ENCODE measurements around the gene LZTS3. TPM values are rescaled to one million over a fixed set of nuclear protein-coding genes. Genes with fewer than 3 reads are reported as not detected.

The LZTS3 gene
- total RNA-seq, 1 experiment from 2014 or later, result 32.6 TPM

DNA sequence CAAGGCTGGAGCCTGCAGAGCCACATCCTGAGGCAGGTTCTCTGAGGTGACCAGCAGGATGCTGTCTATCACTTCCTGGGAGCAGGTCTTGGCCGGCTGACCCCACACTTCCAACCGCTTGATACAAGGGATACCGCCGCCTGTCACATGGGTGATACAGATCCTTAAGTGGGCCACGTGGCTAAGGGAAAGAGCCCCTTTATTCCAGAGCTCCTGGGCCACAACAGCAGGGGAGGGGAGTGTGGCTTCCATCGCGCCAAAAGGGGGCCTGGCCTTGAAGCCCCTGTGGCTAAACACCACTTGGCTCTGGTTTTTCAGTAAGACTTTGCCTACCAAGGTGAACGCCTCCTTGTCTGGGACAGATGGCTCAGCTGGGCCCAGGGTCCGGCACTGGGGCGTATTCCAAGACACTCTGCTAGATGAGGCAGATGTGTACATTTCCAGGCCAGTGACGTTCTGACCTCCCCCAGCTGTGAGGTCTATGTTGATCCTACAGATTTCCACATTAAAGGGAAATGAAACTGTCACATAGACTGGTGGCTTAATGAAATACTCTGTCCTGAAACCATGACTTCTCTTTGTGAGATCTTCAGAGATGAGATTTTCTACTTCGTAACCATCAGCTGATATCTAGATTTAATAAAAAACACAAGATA is 51.3 kb downstream of the LZTS3 start:
- ChIA-PET CTCF (no interaction called here), POLR2A (no interaction called here)
- DNase-seq (ENCODE audit: low spot score) (no peak), ATAC-seq (no peak)
- TF ChIP-seq, protein P1, sequence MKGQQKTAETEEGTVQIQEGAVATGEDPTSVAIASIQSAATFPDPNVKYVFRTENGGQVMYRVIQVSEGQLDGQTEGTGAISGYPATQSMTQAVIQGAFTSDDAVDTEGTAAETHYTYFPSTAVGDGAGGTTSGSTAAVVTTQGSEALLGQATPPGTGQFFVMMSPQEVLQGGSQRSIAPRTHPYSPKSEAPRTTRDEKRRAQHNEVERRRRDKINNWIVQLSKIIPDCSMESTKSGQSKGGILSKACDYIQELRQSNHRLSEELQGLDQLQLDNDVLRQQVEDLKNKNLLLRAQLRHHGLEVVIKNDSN (CRISPR knock-in tag; IDR thresholded peaks at IDR 0.05), result no peak
- no peak for TF ChIP-seq NFYB (CRISPR knock-in tag; conservative IDR thresholded peaks at IDR 0.05; ENCODE audit: low read depth)
- TF ChIP-seq ZNF263 (CRISPR knock-in tag; IDR thresholded peaks at IDR 0.05; ENCODE audit: low read depth), result no peak
- TF ChIP-seq ZNF219 (CRISPR knock-in tag; IDR thresholded peaks at IDR 0.05; ENCODE audit: borderline replicate concordance), result no peak
- no peak for TF ChIP-seq ZNF396 (CRISPR knock-in tag; IDR thresholded peaks at IDR 0.05; ENCODE audit: borderline replicate concordance)
- no peak for TF ChIP-seq ELF4 (CRISPR knock-in tag; IDR thresholded peaks at IDR 0.05; ENCODE audit: low read depth)
- Mint-ChIP-seq H3K4me3 (no peak overlapping the region), H3K4me1 (no peaks in the 10 kb centered on the region), H3K27ac (no peak overlapping the region), H3K9me3 (peaks cover 23% of the 10 kb centered on the region), H3K36me3 (peaks cover 50% of the 10 kb centered on the region), H3K27me3 (ENCODE audit: low read depth) (peaks cover 3% of the 10 kb centered on the region; the same call in 1 of the 2 replicates)

DNA sequence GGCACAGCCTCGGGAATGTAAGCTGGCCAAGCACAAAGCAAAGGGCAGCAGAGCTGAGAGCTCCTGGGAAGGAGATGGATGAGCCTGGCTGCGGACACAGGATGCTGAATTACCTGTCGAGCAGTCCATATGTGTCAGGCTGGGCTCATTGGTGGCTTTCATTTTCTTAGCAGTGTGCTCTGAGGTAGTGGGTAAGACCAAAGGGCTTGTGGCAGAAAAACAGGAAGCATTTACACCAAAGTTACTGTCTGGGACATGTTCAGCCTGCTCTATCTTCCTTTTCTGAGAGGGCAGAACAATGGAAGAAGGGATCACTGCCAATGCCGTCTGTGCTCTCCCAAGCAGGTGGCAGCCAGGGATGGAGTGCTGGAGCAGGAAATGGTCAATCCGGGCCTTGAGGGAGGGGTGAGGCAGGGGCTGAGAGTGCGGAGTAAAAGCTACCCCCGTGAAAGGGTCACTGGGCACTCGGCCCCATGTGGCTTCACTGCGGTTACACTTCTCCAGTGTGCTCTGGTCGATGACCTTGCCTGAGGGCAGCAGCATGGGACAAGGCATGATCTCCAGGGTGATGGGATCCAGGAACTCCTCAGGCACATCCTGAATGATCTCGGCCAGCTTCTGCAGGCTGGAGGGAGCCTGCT is 52.0 kb downstream of the LZTS3 start:
- DNase-seq (ENCODE audit: low spot score) (no peak), ATAC-seq (no peak)
- peaks cover 3% of the 10 kb centered on the region; the same call in 1 of the 2 replicates for H3K27me3 Mint-ChIP-seq (ENCODE audit: low read depth)
- TF ChIP-seq ZNF396 (CRISPR knock-in tag; IDR thresholded peaks at IDR 0.05; ENCODE audit: borderline replicate concordance), result no peak
- TF ChIP-seq JUN (CRISPR knock-in tag; IDR thresholded peaks at IDR 0.05), result no peak
- TF ChIP-seq MYBL2 (CRISPR knock-in tag; IDR thresholded peaks at IDR 0.05), result no peak
- TF ChIP-seq, protein P2, sequence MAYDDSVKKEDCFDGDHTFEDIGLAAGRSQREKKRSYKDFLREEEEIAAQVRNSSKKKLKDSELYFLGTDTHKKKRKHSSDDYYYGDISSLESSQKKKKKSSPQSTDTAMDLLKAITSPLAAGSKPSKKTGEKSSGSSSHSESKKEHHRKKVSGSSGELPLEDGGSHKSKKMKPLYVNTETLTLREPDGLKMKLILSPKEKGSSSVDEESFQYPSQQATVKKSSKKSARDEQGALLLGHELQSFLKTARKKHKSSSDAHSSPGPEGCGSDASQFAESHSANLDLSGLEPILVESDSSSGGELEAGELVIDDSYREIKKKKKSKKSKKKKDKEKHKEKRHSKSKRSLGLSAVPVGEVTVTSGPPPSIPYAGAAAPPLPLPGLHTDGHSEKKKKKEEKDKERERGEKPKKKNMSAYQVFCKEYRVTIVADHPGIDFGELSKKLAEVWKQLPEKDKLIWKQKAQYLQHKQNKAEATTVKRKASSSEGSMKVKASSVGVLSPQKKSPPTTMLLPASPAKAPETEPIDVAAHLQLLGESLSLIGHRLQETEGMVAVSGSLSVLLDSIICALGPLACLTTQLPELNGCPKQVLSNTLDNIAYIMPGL (CRISPR knock-in tag; IDR thresholded peaks at IDR 0.05), result no peak
- TF ChIP-seq, protein P3, sequence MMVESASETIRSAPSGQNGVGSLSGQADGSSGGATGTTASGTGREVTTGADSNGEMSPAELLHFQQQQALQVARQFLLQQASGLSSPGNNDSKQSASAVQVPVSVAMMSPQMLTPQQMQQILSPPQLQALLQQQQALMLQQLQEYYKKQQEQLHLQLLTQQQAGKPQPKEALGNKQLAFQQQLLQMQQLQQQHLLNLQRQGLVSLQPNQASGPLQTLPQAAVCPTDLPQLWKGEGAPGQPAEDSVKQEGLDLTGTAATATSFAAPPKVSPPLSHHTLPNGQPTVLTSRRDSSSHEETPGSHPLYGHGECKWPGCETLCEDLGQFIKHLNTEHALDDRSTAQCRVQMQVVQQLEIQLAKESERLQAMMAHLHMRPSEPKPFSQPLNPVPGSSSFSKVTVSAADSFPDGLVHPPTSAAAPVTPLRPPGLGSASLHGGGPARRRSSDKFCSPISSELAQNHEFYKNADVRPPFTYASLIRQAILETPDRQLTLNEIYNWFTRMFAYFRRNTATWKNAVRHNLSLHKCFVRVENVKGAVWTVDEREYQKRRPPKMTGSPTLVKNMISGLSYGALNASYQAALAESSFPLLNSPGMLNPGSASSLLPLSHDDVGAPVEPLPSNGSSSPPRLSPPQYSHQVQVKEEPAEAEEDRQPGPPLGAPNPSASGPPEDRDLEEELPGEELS (CRISPR knock-in tag; IDR thresholded peaks at IDR 0.05), result no peak
- TF ChIP-seq, protein P4, sequence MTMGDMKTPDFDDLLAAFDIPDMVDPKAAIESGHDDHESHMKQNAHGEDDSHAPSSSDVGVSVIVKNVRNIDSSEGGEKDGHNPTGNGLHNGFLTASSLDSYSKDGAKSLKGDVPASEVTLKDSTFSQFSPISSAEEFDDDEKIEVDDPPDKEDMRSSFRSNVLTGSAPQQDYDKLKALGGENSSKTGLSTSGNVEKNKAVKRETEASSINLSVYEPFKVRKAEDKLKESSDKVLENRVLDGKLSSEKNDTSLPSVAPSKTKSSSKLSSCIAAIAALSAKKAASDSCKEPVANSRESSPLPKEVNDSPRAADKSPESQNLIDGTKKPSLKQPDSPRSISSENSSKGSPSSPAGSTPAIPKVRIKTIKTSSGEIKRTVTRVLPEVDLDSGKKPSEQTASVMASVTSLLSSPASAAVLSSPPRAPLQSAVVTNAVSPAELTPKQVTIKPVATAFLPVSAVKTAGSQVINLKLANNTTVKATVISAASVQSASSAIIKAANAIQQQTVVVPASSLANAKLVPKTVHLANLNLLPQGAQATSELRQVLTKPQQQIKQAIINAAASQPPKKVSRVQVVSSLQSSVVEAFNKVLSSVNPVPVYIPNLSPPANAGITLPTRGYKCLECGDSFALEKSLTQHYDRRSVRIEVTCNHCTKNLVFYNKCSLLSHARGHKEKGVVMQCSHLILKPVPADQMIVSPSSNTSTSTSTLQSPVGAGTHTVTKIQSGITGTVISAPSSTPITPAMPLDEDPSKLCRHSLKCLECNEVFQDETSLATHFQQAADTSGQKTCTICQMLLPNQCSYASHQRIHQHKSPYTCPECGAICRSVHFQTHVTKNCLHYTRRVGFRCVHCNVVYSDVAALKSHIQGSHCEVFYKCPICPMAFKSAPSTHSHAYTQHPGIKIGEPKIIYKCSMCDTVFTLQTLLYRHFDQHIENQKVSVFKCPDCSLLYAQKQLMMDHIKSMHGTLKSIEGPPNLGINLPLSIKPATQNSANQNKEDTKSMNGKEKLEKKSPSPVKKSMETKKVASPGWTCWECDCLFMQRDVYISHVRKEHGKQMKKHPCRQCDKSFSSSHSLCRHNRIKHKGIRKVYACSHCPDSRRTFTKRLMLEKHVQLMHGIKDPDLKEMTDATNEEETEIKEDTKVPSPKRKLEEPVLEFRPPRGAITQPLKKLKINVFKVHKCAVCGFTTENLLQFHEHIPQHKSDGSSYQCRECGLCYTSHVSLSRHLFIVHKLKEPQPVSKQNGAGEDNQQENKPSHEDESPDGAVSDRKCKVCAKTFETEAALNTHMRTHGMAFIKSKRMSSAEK (CRISPR knock-in tag; IDR thresholded peaks at IDR 0.05; ENCODE audit: borderline replicate concordance), result no peak
- no peak for TF ChIP-seq GABPB1 (CRISPR knock-in tag; IDR thresholded peaks at IDR 0.05)
- TF ChIP-seq, protein P5, sequence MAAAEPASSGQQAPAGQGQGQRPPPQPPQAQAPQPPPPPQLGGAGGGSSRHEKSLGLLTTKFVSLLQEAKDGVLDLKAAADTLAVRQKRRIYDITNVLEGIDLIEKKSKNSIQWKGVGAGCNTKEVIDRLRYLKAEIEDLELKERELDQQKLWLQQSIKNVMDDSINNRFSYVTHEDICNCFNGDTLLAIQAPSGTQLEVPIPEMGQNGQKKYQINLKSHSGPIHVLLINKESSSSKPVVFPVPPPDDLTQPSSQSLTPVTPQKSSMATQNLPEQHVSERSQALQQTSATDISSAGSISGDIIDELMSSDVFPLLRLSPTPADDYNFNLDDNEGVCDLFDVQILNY (CRISPR knock-in tag; IDR thresholded peaks at IDR 0.05), result no peak
- TF ChIP-seq SMAD4 (CRISPR knock-in tag; IDR thresholded peaks at IDR 0.05), result no peak
- no peak for TF ChIP-seq FOXP1 (CRISPR knock-in tag; IDR thresholded peaks at IDR 0.05; ENCODE audit: borderline replicate concordance)
- no peak for TF ChIP-seq NR1H2 (CRISPR knock-in tag; IDR thresholded peaks at IDR 0.05)
- no peak for TF ChIP-seq FOXJ3 (CRISPR knock-in tag; IDR thresholded peaks at IDR 0.05; ENCODE audit: borderline replicate concordance)
- TF ChIP-seq, protein P6, sequence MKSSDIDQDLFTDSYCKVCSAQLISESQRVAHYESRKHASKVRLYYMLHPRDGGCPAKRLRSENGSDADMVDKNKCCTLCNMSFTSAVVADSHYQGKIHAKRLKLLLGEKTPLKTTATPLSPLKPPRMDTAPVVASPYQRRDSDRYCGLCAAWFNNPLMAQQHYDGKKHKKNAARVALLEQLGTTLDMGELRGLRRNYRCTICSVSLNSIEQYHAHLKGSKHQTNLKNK (CRISPR knock-in tag; IDR thresholded peaks at IDR 0.05), result no peak
- TF ChIP-seq ZNF317 (CRISPR knock-in tag; IDR thresholded peaks at IDR 0.05; ENCODE audit: borderline replicate concordance, low read depth), result no peak
- no peak for TF ChIP-seq ZNF232 (CRISPR knock-in tag; IDR thresholded peaks at IDR 0.05)
- no peak for TF ChIP-seq ESRRA (CRISPR knock-in tag; IDR thresholded peaks at IDR 0.05; ENCODE audit: borderline replicate concordance)
- TF ChIP-seq, protein P7, sequence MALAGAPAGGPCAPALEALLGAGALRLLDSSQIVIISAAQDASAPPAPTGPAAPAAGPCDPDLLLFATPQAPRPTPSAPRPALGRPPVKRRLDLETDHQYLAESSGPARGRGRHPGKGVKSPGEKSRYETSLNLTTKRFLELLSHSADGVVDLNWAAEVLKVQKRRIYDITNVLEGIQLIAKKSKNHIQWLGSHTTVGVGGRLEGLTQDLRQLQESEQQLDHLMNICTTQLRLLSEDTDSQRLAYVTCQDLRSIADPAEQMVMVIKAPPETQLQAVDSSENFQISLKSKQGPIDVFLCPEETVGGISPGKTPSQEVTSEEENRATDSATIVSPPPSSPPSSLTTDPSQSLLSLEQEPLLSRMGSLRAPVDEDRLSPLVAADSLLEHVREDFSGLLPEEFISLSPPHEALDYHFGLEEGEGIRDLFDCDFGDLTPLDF (CRISPR knock-in tag; IDR thresholded peaks at IDR 0.05), result no peak
- no peak for TF ChIP-seq SP1 (CRISPR knock-in tag; conservative IDR thresholded peaks at IDR 0.05)
- H3K4me3 Mint-ChIP-seq, result no peak overlapping the region
- H3K4me1 Mint-ChIP-seq, result no peaks in the 10 kb centered on the region
- ChIA-PET POLR2A (no interaction called here), CTCF (no interaction called here)
- H3K27ac Mint-ChIP-seq, result no peak overlapping the region
- H3K9me3 Mint-ChIP-seq, result peaks cover 23% of the 10 kb centered on the region
- H3K36me3 Mint-ChIP-seq, result peaks cover 50% of the 10 kb centered on the region

Measured in WTC11 (cell line).